Neural crest cell (in vitro differentiated cells): ENCODE measurements around the gene PSMC3. TPM values are rescaled to one million over a fixed set of nuclear protein-coding genes. Genes with fewer than 3 reads are reported as not detected.
A peak's percentile ranks its signal among the peaks of the same experiment; 100 is the strongest.

Experiments used
- DNase-seq: peaks from one replicate; pipeline ENCODE4 v3.0.0; 2021; ENCODE audit warnings: low read depth, mixed read lengths, low spot score
- H3K27ac Mint-ChIP-seq: one replicate; pipeline ENCODE4 v1.8.0; 2021; ENCODE audit warnings: mild to moderate bottlenecking, mixed read lengths; ENCODE audit not compliant: unreplicated experiment
- H3K27me3 Mint-ChIP-seq: 2 replicates; pipeline ENCODE4 v1.8.0; 2021; ENCODE audit warnings: low read depth, mild to moderate bottlenecking, mixed read lengths
- H3K36me3 Mint-ChIP-seq: 2 replicates; pipeline ENCODE4 v1.8.0; 2021; ENCODE audit warnings: low read depth, mild to moderate bottlenecking, mixed read lengths
- H3K4me1 Mint-ChIP-seq: 2 replicates; pipeline ENCODE4 v1.8.0; 2021; ENCODE audit warnings: mixed read lengths
- H3K4me3 Mint-ChIP-seq: one replicate; pipeline ENCODE4 v1.8.0; 2021; ENCODE audit warnings: mild to moderate bottlenecking, mixed read lengths
- H3K9me3 Mint-ChIP-seq: 2 replicates; pipeline ENCODE4 v1.8.0; 2021; ENCODE audit warnings: mixed read lengths
- CTCF ChIP-seq: fragments of 200-600 bp; sonication (generic); conservative IDR thresholded peaks from 2 replicates; pipeline ENCODE4 v1.5.0; 2021; ENCODE audit warnings: antibody characterized with exemption, mild to moderate bottlenecking
- total RNA-seq: library from RNA; stranded (reverse); gene quantifications from 2 replicates; pipeline ENCODE4 v1.2.1, GENCODE V29; 2021

Gene PSMC3
- total RNA-seq, 1 donor from 2014 or later: 197 TPM

GRCh38 chr11:47448566-47449427 is 22.6 kb upstream of the PSMC3 start, which contains the start of gene RAPSN:
Gene RAPSN, minus strand, starts transcription at chr11:47449136. Its CDS starts 172 bp downstream, at chr11:47448964.
- peak within 1 kb of the TSS; percentile 75 for H3K27ac Mint-ChIP-seq
- H3K4me3 Mint-ChIP-seq: no peak within 1 kb of the TSS
- DNase-seq: no peak
- H3K9me3 Mint-ChIP-seq: no peaks in the 10 kb centered on the region
- no peaks in the 10 kb centered on the region for H3K36me3 Mint-ChIP-seq
- no peaks in the 10 kb centered on the region for H3K27me3 Mint-ChIP-seq
- no peaks in the 10 kb centered on the region for H3K4me1 Mint-ChIP-seq
- TF ChIP-seq CTCF: no peak

DNA sequence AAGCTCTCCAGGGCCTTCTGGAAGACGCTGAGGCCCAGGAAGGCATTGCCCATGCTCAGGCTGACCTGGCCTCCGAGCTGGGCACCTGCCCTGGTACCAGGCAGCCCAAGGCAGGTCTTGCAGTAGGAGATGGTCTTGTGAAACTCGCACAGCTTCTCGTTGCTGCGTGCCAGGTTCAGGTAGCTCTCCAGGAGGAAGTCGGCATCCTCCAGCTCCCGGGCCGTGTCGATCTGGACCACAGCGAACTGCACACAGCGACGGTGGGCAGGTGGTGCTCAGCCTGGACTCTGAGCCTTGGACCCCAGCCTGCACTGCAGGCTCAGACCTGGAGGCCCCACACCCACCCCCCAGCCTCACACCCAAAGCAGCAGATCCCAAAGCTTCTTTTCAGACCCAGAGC is 21.7 kb upstream of the PSMC3 start:
- no peak for TF ChIP-seq CTCF
- Mint-ChIP-seq H3K4me1 (no peaks in the 10 kb centered on the region), H3K27me3 (no peaks in the 10 kb centered on the region), H3K36me3 (no peaks in the 10 kb centered on the region), H3K9me3 (no peaks in the 10 kb centered on the region), H3K27ac (no peak overlapping the region), H3K4me3 (no peak overlapping the region)
- no peak for DNase-seq

DNA sequence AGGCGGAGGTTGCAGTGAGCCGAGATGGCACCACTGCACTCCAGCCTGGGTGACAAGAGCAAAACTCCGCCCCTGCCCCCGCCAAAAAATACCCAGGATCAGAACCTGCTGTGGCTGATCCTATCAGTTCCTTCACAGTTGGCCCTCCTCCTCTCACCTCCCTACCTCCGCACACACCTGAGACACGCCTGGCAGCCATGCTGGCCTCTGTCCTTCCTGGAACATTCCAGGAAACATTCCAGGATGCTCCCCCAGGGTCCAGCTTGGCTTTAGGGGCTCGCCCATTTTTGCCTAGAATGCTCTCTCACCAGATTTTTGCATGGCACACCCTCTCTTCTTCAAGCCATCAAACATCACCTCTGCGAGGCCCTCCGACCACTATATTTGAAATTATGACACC is 20.6 kb upstream of the PSMC3 start:
- DNase-seq: no peak
- no peaks in the 10 kb centered on the region for H3K27me3 Mint-ChIP-seq
- no peaks in the 10 kb centered on the region for H3K4me1 Mint-ChIP-seq
- H3K36me3 Mint-ChIP-seq: no peaks in the 10 kb centered on the region
- H3K9me3 Mint-ChIP-seq: no peaks in the 10 kb centered on the region
- peak overlapping the region; percentile 7 for H3K27ac Mint-ChIP-seq
- no peak overlapping the region for H3K4me3 Mint-ChIP-seq
- TF ChIP-seq CTCF: no peak

GRCh38 chr11:47445840-47446239 is 19.6 kb upstream of the PSMC3 start:
- H3K27ac Mint-ChIP-seq: no peak overlapping the region
- no peaks in the 10 kb centered on the region for H3K36me3 Mint-ChIP-seq
- H3K4me1 Mint-ChIP-seq: no peaks in the 10 kb centered on the region
- DNase-seq: no peak
- TF ChIP-seq CTCF: no peak
- H3K27me3 Mint-ChIP-seq: no peaks in the 10 kb centered on the region
- H3K4me3 Mint-ChIP-seq: no peak overlapping the region
- no peaks in the 10 kb centered on the region for H3K9me3 Mint-ChIP-seq

DNA sequence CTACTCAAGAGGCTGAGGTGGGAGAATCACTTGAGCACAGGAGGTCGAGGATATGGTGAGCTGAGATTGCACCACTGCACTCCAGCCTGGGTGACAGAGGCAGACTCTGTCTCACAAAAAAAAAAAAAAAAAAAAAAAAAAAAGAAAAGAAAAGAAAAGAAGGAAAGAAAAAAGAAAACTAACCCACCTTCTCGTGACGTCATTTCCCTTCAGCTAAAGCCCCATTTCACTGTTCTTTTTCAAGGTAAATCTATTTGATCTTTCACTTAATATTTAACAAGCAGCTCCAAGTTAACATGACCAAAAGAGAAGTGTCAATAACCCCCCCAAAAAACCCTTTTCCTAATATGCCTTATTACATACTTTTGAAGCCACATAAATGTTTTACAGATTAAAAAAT is 17.6 kb upstream of the PSMC3 start:
- Mint-ChIP-seq H3K36me3 (no peaks in the 10 kb centered on the region), H3K4me1 (no peaks in the 10 kb centered on the region), H3K4me3 (no peak overlapping the region), H3K9me3 (no peaks in the 10 kb centered on the region), H3K27me3 (no peaks in the 10 kb centered on the region), H3K27ac (no peak overlapping the region)
- no peak for TF ChIP-seq CTCF
- no peak for DNase-seq
